Hematopoietic multipotent progenitor cell treated with erythropoietin and hydrocortisone succinate and interleukin-3 and kit ligand, for 17 days (in vitro differentiated cells): ENCODE data around the gene TMEM222.
"Not testable (repeated sequence)": the region's sequence is repeated elsewhere in the genome, so short reads cannot be mapped to it uniquely, and the experiment has no call there.

ENCODE experiments used
- DNase-seq: peaks from one replicate; pipeline ENCODE4 v3.0.0-alpha.2; 2015; ENCODE audit warnings: low spot score

TMEM222 gene

GRCh38 chr1:27380224-27380623 is 58.3 kb downstream of the TMEM222 start:
- no peak for DNase-seq

- no peak for DNase-seq
These were observed 59.1 kb downstream of the TMEM222 start for GRCh38 chr1:27380766-27381733.

GRCh38 chr1:27381969-27382762 is 60.2 kb downstream of the TMEM222 start:
- DNase-seq: no peak

- DNase-seq: peak; percentile 58
These were observed 61.2 kb downstream of the TMEM222 start, which contains the start of gene CD164L2 for GRCh38 chr1:27383039-27383605. Gene CD164L2 (minus strand): TSS chr1:27383333. CDS start chr1:27383239, 94 bp downstream.

- no peak for DNase-seq
These were observed 61.7 kb downstream of the TMEM222 start for GRCh38 chr1:27383661-27384060.

DNA sequence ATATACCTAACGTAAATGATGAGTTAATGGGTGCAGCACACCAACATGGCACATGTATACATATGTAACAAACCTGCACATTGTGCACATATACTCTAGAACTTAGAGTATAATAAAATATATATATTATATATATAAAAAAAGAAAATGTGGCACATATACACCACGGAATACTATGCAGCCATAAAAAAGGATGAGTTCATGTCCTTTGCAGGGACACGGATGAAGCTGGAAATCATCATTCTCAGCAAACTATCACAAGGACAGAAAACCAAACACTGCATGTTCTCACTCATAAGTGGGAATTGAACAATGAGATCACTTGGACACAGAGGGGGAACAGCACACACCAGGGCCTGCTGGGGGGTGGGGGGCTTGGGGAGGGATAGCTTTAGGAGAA is 62.8 kb downstream of the TMEM222 start:
- not testable (repeated sequence) for DNase-seq
